HG02852 (cell line): Measurements from ENCODE around the gene BABAM1.
A peak's percentile ranks its signal among the peaks of the same experiment; 100 is the strongest.

Experiments used
- ATAC-seq: cut with Tn5 transposase; IDR thresholded peaks from one replicate; pipeline ENCODE4 v1.9.1; 2021; ENCODE audit warnings: mild to moderate bottlenecking, moderate library complexity; ENCODE audit not compliant: unreplicated experiment

The BABAM1 gene

GRCh38 chr19:17266975-17267788, at the start of gene BABAM1:
BABAM1 (plus strand) TSS chr19:17267443; CDS start chr19:17268807, 1,364 bp downstream.
- peak; percentile 85 for ATAC-seq

GRCh38 chr19:17219286-17219685, 48.0 kb upstream of the BABAM1 start:
- no peak for ATAC-seq

GRCh38 chr19:17220207-17220758, 47.0 kb upstream of the BABAM1 start:
- no peak for ATAC-seq

GRCh38 chr19:17225053-17225452, 42.2 kb upstream of the BABAM1 start:
- ATAC-seq, result no peak

GRCh38 chr19:17226002-17226933, 41.0 kb upstream of the BABAM1 start, which contains the start of gene OCEL1:
OCEL1 (plus strand) TSS chr19:17226226; CDS start chr19:17226248, 22 bp downstream.
- ATAC-seq, result peak; percentile 94

GRCh38 chr19:17227798-17228367, 39.4 kb upstream of the BABAM1 start:
- ATAC-seq, result no peak

GRCh38 chr19:17229890-17230289, 37.4 kb upstream of the BABAM1 start:
- no peak for ATAC-seq

GRCh38 chr19:17232258-17232657, 35.0 kb upstream of the BABAM1 start:
- ATAC-seq, result no peak

GRCh38 chr19:17234911-17235299, 32.3 kb upstream of the BABAM1 start:
- ATAC-seq, result peak; percentile 50

GRCh38 chr19:17235300-17235970, 31.8 kb upstream of the BABAM1 start:
- ATAC-seq, result peak; percentile 70

- peak; percentile 23 for ATAC-seq
Observed at GRCh38 chr19:17235971-17236777, 31.1 kb upstream of the BABAM1 start.

- ATAC-seq, result no peak
Observed at GRCh38 chr19:17236811-17237543, 30.3 kb upstream of the BABAM1 start.

- ATAC-seq, result no peak
Observed at GRCh38 chr19:17237747-17238706, 29.2 kb upstream of the BABAM1 start.

- ATAC-seq, result no peak
Observed at GRCh38 chr19:17240062-17240752, 27.0 kb upstream of the BABAM1 start.

GRCh38 chr19:17240826-17241399, 26.3 kb upstream of the BABAM1 start:
- ATAC-seq, result no peak

GRCh38 chr19:17242431-17243208, 24.6 kb upstream of the BABAM1 start:
- ATAC-seq, result no peak
